ENCODE data around the gene SCN2A. TPM values are rescaled to one million over a fixed set of nuclear protein-coding genes. Genes with fewer than 3 reads are reported as not detected.
"Not testable (repeated sequence)": the region's sequence is repeated elsewhere in the genome, so short reads cannot be mapped to it uniquely, and the experiment has no call there.

SCN2A gene
- total RNA-seq, 2 donors from 2014 or later: 0.07 TPM; not detected in 1

DNA sequence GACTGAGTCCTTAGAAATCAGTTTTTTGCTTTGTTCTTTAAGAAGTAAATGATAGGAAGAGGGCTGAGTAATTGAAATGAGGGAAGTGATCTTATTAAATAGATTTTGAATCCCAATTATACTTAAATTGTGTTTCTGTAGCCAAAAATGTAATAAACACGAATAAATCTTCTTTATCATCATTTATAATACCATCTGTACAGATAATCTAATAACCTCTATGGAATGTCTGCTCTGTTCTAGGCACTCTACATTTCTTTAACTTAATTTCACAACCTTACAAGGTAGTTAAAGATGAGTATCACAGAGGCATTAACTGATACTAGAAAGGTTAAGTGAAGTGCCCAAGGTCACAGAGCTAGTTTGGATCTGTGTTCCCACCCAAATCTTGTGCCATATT is 14.3 kb upstream of the SCN2A start:
- ATAC-seq (no peak), DNase-seq (no peak)
- Mint-ChIP-seq H3K27me3 (no peaks in the 10 kb centered on the region), H3K4me3 (no peak overlapping the region), H3K27ac (no peak overlapping the region), H3K4me1 (no peaks in the 10 kb centered on the region), H3K36me3 (ENCODE audit: low read depth) (no peaks in the 10 kb centered on the region)
- H3K9me3 ChIP-seq (ENCODE audit: control insufficient read depth, low read length, poor library complexity, severe bottlenecking): no peaks in the 10 kb centered on the region

DNA sequence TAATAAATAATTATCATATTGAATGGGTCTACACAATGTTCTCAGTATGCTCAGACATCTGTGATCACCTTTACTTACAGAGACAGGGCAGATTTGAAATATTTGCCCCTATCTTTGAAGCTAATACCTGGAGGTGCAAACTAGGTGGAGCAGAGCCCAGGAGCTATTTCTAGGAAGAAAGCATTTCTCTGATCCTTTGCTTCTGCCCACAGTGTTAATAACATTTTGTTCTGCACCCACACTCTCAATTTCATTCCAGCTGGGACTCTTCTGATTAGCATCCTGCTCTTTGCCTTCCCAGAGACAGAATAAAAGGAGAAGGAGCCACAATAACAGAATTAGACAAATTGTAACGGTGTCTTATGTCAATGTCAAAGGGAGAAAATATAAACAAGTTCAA is 11.6 kb upstream of the SCN2A start:
- Mint-ChIP-seq H3K27ac (no peak overlapping the region), H3K4me1 (no peaks in the 10 kb centered on the region), H3K27me3 (no peaks in the 10 kb centered on the region), H3K36me3 (ENCODE audit: low read depth) (no peaks in the 10 kb centered on the region), H3K4me3 (no peak overlapping the region)
- H3K9me3 ChIP-seq (ENCODE audit: control insufficient read depth, low read length, poor library complexity, severe bottlenecking): no peaks in the 10 kb centered on the region
- DNase-seq (no peak), ATAC-seq (no peak)

DNA sequence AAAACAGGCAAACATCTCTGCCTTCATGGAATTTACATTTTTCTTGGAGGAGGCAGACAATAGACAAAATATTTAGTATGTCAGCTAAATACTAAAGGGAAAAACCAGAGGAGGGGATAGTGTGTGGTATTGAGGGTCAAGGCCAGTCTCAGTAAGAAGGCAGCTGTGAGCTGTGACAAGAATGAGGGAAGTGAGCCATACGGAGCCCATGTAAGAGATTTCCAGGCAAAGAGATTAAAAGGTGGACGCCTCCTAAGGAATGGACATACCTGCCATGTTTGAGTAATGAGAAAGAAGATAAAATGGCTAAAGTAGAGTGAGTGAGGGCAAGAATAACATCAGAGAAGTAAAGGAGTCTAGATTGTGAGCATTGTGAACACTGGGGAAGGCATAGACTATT is 2.2 kb upstream of the SCN2A start:
- H3K9me3 ChIP-seq (ENCODE audit: control insufficient read depth, low read length, poor library complexity, severe bottlenecking): no peaks in the 10 kb centered on the region
- H3K4me1 Mint-ChIP-seq: no peaks in the 10 kb centered on the region
- H3K4me3 Mint-ChIP-seq: no peak overlapping the region
- no peaks in the 10 kb centered on the region for H3K36me3 Mint-ChIP-seq (ENCODE audit: low read depth)
- H3K27me3 Mint-ChIP-seq: peaks cover 5% of the 10 kb centered on the region
- no peak for DNase-seq
- ATAC-seq: no peak
- H3K27ac Mint-ChIP-seq: no peak overlapping the region

DNA sequence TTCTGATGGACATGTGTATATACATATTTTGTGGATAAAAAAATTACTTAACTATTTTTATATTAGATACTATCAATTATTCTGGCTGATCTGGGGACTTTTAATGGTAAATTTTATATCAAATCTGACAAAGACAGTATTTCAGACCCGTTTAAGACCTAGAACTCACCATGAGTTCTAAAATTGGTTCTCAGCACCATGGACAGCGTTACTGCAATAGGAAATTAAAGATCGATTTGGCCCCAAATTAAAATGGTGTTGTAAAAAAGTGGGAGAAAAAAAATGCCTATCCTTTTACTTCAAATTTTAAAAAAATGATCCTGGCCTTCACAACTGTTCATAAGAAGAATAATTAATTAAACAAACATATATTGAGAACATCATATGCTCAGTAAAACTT is 919 bp upstream of the SCN2A start:
- H3K9me3 ChIP-seq (ENCODE audit: control insufficient read depth, low read length, poor library complexity, severe bottlenecking): no peaks in the 10 kb centered on the region
- ATAC-seq (no peak), DNase-seq (no peak)
- Mint-ChIP-seq H3K27me3 (peaks cover 5% of the 10 kb centered on the region), H3K4me3 (no peak overlapping the region), H3K27ac (no peak overlapping the region), H3K36me3 (ENCODE audit: low read depth) (no peaks in the 10 kb centered on the region), H3K4me1 (no peaks in the 10 kb centered on the region)

- H3K36me3 Mint-ChIP-seq (ENCODE audit: low read depth): no peaks in the 10 kb centered on the region
- H3K4me3 Mint-ChIP-seq: no peak overlapping the region
- H3K9me3 ChIP-seq (ENCODE audit: control insufficient read depth, low read length, poor library complexity, severe bottlenecking): no peaks in the 10 kb centered on the region
- no peak overlapping the region for H3K27ac Mint-ChIP-seq
- H3K27me3 Mint-ChIP-seq: peaks cover 5% of the 10 kb centered on the region
- no peaks in the 10 kb centered on the region for H3K4me1 Mint-ChIP-seq
- DNase-seq (no peak), ATAC-seq (no peak)
Measured at GRCh38 chr2:165239856-165240515, 772 bp downstream of the SCN2A start.

DNA sequence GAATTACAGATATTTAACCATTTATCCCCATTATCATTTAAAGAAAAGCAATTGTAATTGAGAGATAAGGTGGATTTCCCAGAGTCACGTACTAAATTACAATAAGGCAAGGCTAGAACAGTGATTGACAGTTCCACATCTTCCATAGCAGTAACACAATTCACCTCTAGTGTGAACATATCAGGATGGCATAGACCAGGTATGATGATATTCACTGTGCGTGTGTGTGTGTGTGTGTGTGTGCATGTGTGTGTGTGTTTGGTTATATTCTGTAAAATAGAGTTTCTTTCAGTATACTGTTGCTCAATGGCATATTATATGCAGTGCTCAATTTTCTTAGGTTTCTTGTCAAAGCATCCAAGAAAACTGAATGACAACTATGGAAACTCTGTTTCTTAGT is 1.7 kb downstream of the SCN2A start:
- Mint-ChIP-seq H3K4me1 (no peaks in the 10 kb centered on the region), H3K27me3 (peaks cover 5% of the 10 kb centered on the region), H3K36me3 (ENCODE audit: low read depth) (no peaks in the 10 kb centered on the region), H3K27ac (no peak overlapping the region), H3K4me3 (no peak overlapping the region)
- ATAC-seq: no peak
- no peaks in the 10 kb centered on the region for H3K9me3 ChIP-seq (ENCODE audit: control insufficient read depth, low read length, poor library complexity, severe bottlenecking)
- DNase-seq: no peak

GRCh38 chr2:165245081-165245793 is 6.0 kb downstream of the SCN2A start:
- no peaks in the 10 kb centered on the region for H3K36me3 Mint-ChIP-seq (ENCODE audit: low read depth)
- H3K9me3 ChIP-seq (ENCODE audit: control insufficient read depth, low read length, poor library complexity, severe bottlenecking): no peaks in the 10 kb centered on the region
- ATAC-seq (no peak), DNase-seq (no peak)
- no peak overlapping the region for H3K4me3 Mint-ChIP-seq
- H3K4me1 Mint-ChIP-seq: no peaks in the 10 kb centered on the region
- no peak overlapping the region for H3K27ac Mint-ChIP-seq
- peaks cover 5% of the 10 kb centered on the region for H3K27me3 Mint-ChIP-seq

DNA sequence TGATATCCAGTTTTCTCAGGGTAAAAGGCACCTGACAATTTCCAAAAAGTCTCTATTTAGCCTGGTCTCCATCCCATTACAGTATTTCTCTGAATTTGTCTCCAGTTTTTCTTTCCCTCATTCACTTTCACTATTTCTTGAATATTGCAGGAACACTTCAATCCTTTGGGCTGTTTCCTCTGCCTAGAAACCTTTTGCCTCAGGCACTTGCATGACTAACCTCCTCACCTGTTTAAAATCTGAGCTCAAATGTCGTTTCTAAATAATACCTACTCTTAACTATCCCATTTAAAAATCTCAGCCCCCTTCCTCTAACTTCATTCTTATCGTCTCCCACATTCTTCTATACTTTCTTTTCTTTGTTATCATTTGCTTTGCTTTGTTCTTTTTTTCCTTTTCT is 9.0 kb downstream of the SCN2A start:
- H3K4me1 Mint-ChIP-seq: no peaks in the 10 kb centered on the region
- H3K4me3 Mint-ChIP-seq: no peak overlapping the region
- no peaks in the 10 kb centered on the region for H3K36me3 Mint-ChIP-seq (ENCODE audit: low read depth)
- ATAC-seq (no peak), DNase-seq (no peak)
- no peaks in the 10 kb centered on the region for H3K9me3 ChIP-seq (ENCODE audit: control insufficient read depth, low read length, poor library complexity, severe bottlenecking)
- H3K27me3 Mint-ChIP-seq: peaks cover 5% of the 10 kb centered on the region
- H3K27ac Mint-ChIP-seq: no peak overlapping the region

GRCh38 chr2:165251366-165251765 is 12.2 kb downstream of the SCN2A start:
- Mint-ChIP-seq H3K4me3 (no peak overlapping the region), H3K36me3 (ENCODE audit: low read depth) (no peaks in the 10 kb centered on the region), H3K27ac (no peak overlapping the region), H3K4me1 (no peaks in the 10 kb centered on the region), H3K27me3 (peaks cover 10% of the 10 kb centered on the region)
- H3K9me3 ChIP-seq (ENCODE audit: control insufficient read depth, low read length, poor library complexity, severe bottlenecking): no peaks in the 10 kb centered on the region
- DNase-seq (no peak), ATAC-seq (no peak)

GRCh38 chr2:165253178-165253577 is 14.0 kb downstream of the SCN2A start:
- ATAC-seq: no peak
- H3K9me3 ChIP-seq (ENCODE audit: control insufficient read depth, low read length, poor library complexity, severe bottlenecking): no peaks in the 10 kb centered on the region
- H3K4me3 Mint-ChIP-seq: no peak overlapping the region
- no peaks in the 10 kb centered on the region for H3K36me3 Mint-ChIP-seq (ENCODE audit: low read depth)
- no peak for DNase-seq
- H3K27me3 Mint-ChIP-seq: peaks cover 10% of the 10 kb centered on the region
- H3K4me1 Mint-ChIP-seq: no peaks in the 10 kb centered on the region
- no peak overlapping the region for H3K27ac Mint-ChIP-seq

- DNase-seq (no peak), ATAC-seq (no peak)
- no peak overlapping the region for H3K27ac Mint-ChIP-seq
- no peaks in the 10 kb centered on the region for H3K4me1 Mint-ChIP-seq
- no peaks in the 10 kb centered on the region for H3K9me3 ChIP-seq (ENCODE audit: control insufficient read depth, low read length, poor library complexity, severe bottlenecking)
- H3K27me3 Mint-ChIP-seq: peaks cover 5% of the 10 kb centered on the region
- H3K36me3 Mint-ChIP-seq (ENCODE audit: low read depth): no peaks in the 10 kb centered on the region
- no peak overlapping the region for H3K4me3 Mint-ChIP-seq
Measured at GRCh38 chr2:165256618-165257017, 17.4 kb downstream of the SCN2A start.

GRCh38 chr2:165260347-165260746 is 21.1 kb downstream of the SCN2A start:
- not testable (repeated sequence) for H3K27me3 Mint-ChIP-seq; H3K4me3 Mint-ChIP-seq; H3K9me3 ChIP-seq (ENCODE audit: control insufficient read depth, low read length, poor library complexity, severe bottlenecking); ATAC-seq; DNase-seq; H3K4me1 Mint-ChIP-seq; H3K36me3 Mint-ChIP-seq (ENCODE audit: low read depth); H3K27ac Mint-ChIP-seq

DNA sequence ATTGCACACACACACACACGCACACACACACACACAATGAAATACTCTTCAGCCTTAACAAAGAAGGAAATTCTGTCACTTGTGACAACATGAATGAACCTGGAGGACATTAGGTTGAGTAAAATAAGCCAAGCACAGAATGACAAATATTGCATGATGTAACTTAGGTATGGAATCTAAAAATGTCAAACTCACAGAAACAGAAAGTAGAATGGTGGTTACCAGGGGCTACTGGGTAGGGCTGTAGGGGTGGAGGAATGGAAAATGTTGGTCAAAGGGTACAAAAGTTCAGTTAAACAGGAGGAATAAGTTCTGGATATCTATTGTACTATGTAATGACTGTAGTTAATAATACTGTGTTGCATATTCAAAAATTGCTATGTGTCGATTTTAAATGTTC is 29.5 kb downstream of the SCN2A start:
- Mint-ChIP-seq H3K4me3 (no peak overlapping the region), H3K27ac (no peak overlapping the region), H3K4me1 (no peaks in the 10 kb centered on the region), H3K27me3 (no peaks in the 10 kb centered on the region), H3K36me3 (ENCODE audit: low read depth) (no peaks in the 10 kb centered on the region)
- ATAC-seq (no peak), DNase-seq (no peak)
- no peaks in the 10 kb centered on the region for H3K9me3 ChIP-seq (ENCODE audit: control insufficient read depth, low read length, poor library complexity, severe bottlenecking)

DNA sequence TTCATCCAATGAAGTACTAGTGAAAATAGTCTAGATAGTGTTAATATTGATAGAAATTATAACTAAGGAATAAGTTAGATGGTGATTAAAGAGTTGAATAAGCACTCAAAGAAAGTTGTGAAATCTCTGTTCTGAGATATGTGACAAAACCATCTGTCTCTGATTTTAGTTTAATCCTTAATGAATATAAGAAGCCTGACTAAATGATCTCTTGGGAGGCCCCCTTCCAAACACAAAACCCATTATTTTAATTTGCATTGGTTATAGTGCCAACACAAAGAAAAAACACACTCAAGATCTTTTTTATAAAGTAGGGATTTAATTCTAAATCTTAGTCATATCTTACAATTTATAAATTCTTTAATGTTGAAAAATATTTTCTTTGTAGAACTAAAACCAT is 34.0 kb downstream of the SCN2A start:
- Mint-ChIP-seq H3K27ac (no peak overlapping the region), H3K4me3 (no peak overlapping the region), H3K36me3 (ENCODE audit: low read depth) (no peaks in the 10 kb centered on the region), H3K27me3 (no peaks in the 10 kb centered on the region), H3K4me1 (no peaks in the 10 kb centered on the region)
- ATAC-seq (no peak), DNase-seq (no peak)
- H3K9me3 ChIP-seq (ENCODE audit: control insufficient read depth, low read length, poor library complexity, severe bottlenecking): no peaks in the 10 kb centered on the region

Data from T-helper 17 cell (primary cell).